Measurements from ENCODE around the gene RBM48.

DNA sequence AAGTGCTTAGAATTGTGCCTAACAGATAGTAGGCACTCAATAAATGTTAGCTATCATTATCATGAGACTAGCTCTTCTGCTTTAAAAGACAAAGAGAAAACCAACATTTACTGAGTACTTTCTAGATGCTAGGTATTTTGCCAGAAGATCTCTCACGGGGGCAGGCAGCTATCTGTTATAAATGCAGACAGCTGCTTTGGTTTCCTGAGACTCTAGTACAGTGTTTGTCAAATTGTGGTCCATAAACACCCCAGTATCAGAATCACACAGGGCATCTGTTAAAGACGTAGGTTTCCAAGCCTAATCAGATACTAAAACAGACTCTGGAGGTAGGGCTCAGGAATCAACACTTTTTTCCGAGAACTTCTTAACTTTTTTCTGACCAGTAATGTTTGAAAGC, 47.7 kb downstream of the RBM48 start:
- TF ChIP-seq, protein P1, sequence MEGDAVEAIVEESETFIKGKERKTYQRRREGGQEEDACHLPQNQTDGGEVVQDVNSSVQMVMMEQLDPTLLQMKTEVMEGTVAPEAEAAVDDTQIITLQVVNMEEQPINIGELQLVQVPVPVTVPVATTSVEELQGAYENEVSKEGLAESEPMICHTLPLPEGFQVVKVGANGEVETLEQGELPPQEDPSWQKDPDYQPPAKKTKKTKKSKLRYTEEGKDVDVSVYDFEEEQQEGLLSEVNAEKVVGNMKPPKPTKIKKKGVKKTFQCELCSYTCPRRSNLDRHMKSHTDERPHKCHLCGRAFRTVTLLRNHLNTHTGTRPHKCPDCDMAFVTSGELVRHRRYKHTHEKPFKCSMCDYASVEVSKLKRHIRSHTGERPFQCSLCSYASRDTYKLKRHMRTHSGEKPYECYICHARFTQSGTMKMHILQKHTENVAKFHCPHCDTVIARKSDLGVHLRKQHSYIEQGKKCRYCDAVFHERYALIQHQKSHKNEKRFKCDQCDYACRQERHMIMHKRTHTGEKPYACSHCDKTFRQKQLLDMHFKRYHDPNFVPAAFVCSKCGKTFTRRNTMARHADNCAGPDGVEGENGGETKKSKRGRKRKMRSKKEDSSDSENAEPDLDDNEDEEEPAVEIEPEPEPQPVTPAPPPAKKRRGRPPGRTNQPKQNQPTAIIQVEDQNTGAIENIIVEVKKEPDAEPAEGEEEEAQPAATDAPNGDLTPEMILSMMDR (IDR thresholded peaks at IDR 0.05): no peak
- TF ChIP-seq POLR2A (IDR thresholded peaks at IDR 0.05) (no peak), POLR2AphosphoS5 (IDR thresholded peaks at IDR 0.05) (no peak)
